ENCODE data around the gene KCNJ4.

Gene KCNJ4

DNA sequence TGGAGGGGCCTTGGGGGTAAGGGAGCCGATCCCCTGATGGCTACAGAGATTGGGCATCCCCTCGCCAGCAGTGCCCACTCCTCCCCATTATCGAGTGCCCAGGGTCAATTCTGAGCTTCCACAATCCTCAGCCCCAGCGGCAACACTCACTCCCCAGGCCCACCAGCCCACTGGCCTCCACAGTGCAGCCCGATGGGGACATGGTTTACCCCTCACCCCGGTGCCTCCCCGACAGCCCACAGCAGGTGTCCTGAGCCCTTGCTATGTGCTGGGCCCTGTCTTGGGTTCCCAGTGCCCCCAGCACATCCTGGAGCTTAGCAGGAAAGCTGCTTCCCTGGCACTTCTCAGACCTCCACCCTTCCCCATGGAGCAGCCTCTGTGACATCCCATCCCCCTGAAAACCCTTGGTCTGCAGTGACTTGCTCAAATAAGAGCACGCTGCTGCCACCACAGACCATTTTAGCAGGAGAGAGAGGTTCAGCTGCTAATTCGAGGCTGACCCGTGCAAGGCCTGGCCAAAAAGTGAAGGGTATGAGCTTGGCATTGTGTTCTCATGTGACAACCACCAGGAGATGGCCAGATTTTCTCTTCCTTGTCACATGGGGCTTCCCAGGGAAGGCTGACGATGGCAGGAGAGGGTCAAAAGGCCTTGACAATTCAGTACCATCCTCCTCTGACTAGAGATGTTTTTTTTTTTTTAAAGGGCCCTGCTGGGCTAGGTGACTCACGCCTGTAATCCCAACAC lies 23.6 kb downstream of the KCNJ4 start:
- H3K4me3 ChIP-seq (ENCODE audit: low read depth, low read length): no peak overlapping the region
- TF ChIP-seq, protein P1, sequence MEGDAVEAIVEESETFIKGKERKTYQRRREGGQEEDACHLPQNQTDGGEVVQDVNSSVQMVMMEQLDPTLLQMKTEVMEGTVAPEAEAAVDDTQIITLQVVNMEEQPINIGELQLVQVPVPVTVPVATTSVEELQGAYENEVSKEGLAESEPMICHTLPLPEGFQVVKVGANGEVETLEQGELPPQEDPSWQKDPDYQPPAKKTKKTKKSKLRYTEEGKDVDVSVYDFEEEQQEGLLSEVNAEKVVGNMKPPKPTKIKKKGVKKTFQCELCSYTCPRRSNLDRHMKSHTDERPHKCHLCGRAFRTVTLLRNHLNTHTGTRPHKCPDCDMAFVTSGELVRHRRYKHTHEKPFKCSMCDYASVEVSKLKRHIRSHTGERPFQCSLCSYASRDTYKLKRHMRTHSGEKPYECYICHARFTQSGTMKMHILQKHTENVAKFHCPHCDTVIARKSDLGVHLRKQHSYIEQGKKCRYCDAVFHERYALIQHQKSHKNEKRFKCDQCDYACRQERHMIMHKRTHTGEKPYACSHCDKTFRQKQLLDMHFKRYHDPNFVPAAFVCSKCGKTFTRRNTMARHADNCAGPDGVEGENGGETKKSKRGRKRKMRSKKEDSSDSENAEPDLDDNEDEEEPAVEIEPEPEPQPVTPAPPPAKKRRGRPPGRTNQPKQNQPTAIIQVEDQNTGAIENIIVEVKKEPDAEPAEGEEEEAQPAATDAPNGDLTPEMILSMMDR (IDR thresholded peaks at IDR 0.05; ENCODE audit: insufficient read depth, low read depth, low read length, missing control alignments): no peak
- DNase-seq (ENCODE audit: low read depth): no peak

DNA sequence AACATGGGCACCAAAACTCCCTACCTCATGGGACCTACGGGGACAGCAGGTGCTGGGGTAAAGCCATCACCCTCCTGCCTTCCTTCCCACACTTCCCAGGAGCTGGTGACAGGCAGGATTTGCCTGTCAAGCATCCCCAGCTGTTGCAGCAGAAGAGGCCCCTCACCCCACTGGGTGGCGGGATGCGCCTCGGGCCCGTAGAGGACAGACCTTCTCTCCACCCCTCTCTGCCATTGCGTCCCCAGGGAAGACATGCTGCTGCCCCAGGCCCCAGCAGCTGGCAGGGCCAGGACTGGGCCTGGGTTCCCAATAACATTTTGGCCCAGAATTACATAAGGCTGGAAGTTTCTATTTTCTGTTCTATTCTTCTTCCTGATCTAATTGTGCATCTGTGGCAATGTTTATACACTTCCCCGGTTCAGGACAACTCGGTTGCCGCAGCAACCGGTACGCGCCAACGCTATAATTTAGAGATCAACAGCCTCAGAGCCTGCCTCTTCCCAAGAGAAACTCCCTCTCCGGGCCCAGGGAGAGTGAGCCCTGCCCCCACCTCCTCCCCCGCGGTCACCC lies 25.4 kb downstream of the KCNJ4 start:
- H3K4me3 ChIP-seq (ENCODE audit: low read depth, low read length): no peak overlapping the region
- TF ChIP-seq, protein P1 (IDR thresholded peaks at IDR 0.05; ENCODE audit: insufficient read depth, low read depth, low read length, missing control alignments): no peak
- no peak for DNase-seq (ENCODE audit: low read depth)

DNA sequence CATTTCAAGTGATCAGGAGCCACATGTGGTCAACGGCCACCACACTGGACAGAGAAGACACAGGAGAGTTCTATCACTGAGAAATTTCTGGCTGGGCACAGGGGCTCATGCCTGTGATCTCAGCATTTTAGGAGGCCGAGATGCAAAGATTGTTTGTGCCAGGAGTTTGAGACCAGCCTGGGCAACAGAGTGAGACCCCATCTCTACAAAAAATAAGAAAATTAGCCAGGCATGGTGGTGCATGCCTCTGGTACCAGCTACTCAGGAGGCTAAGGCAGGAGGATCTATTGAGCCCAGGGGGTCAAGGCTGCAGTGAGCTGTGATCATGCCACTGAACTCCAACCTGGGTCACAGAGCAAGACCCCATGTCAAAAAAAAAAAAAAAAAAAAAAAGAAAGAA lies 26.3 kb downstream of the KCNJ4 start:
- no peak for DNase-seq (ENCODE audit: low read depth)
- TF ChIP-seq, protein P1 (IDR thresholded peaks at IDR 0.05; ENCODE audit: insufficient read depth, low read depth, low read length, missing control alignments): no peak

DNA sequence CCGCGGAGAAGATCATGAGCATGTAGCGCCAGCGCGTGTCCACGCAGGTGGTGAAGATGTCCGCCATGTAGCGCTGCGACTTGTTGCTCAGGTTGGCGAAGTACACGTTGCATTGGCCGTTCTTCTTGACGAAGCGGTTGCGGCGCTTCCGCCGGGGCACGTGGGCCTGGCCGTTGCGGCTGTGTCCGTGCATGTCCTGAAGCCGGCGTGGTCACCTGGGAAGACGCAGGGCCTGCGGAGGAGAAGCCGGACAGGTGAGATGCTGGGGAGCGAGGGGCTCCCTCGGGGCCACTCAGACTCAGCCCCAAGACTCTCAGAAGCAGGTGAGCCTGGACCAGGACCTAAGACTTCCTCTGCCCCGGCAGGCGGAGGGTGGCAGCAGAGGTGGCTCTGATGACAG lies 27.1 kb downstream of the KCNJ4 start:
- DNase-seq (ENCODE audit: low read depth): no peak
- TF ChIP-seq, protein P1 (IDR thresholded peaks at IDR 0.05; ENCODE audit: insufficient read depth, low read depth, low read length, missing control alignments): no peak
- no peak overlapping the region for H3K4me3 ChIP-seq (ENCODE audit: low read depth, low read length)

More for the DNA sequence above, 26.3 kb downstream of the KCNJ4 start:
- no peak overlapping the region for H3K4me3 ChIP-seq (ENCODE audit: low read depth, low read length)

DNA sequence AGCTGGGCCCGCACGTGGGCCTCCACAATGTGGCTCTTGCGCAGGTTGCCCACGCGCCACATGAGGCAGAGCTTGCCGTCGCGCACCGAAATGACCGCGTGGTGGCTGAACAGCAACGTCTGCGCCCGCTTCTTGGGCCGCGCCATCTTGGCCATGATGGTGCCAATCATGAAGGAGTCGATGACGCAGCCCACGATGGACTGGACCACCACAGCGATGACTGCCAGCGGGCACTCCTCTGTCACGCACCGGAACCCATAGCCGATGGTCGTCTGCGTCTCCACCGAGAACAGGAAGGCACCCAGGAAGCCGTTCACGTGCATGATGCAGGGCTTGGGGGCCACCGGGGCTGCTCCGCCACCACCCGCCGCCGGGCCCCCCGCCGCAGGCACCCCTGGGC lies 27.5 kb downstream of the KCNJ4 start:
- H3K4me3 ChIP-seq (ENCODE audit: low read depth, low read length): no peak overlapping the region
- TF ChIP-seq, protein P1 (IDR thresholded peaks at IDR 0.05; ENCODE audit: insufficient read depth, low read depth, low read length, missing control alignments): no peak
- no peak for DNase-seq (ENCODE audit: low read depth)

DNA sequence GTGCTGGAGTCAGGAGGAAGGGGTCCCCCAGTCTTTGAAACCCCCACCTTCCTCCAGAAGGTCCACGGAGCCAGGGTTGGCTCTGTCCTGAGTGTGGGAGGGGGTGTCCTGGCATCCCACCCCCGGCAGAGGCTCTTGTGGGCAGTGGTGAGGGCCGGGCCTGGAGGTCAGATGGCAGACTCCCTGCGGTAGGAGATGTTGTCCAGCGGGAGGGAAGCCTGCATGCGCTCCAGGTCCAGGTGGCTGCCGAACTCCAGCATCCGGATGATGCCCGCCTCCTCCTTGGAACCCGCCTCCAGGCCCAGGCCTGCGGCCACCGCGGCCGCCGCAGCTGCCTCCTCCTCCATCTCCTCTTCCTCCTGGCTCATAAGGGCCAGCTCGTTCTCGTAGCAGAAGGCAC lies 28.4 kb downstream of the KCNJ4 start:
- TF ChIP-seq, protein P1 (IDR thresholded peaks at IDR 0.05; ENCODE audit: insufficient read depth, low read depth, low read length, missing control alignments): no peak
- no peak for DNase-seq (ENCODE audit: low read depth)
- no peak overlapping the region for H3K4me3 ChIP-seq (ENCODE audit: low read depth, low read length)

Data from GM12865 (cell line).